Testis (tissue), 3 donors: ENCODE results near the gene GAB2. TPM values are rescaled to one million over a fixed set of nuclear protein-coding genes. Genes with fewer than 3 reads are reported as not detected.
A peak's percentile ranks its signal among the peaks of the same experiment; 100 is the strongest.

ENCODE experiments used
- DNase-seq: peaks from one replicate; pipeline ENCODE4 v3.0.0-alpha.2; 2019
- H3K27ac ChIP-seq, 2 donors: fragments of 200-600 bp; sonication (generic); one replicate each; pipeline ENCODE4 v1.5.1; 2019
- H3K27me3 ChIP-seq: fragments of 200-600 bp; sonication (generic); one replicate; pipeline ENCODE4 v1.5.1; 2019
- H3K36me3 ChIP-seq: fragments of 200-600 bp; sonication (generic); one replicate; pipeline ENCODE4 v1.5.1; 2017; ENCODE audit warnings: low read depth; ENCODE audit errors: missing control alignments
- H3K4me1 ChIP-seq: fragments of 200-600 bp; sonication (generic); one replicate; pipeline ENCODE4 v1.5.1; 2019
- H3K4me3 ChIP-seq, 2 donors: fragments of 200-600 bp; sonication (generic); one replicate each; pipeline ENCODE4 v1.5.1; 2017 to 2019
- H3K9me3 ChIP-seq: fragments of 200-600 bp; sonication (generic); one replicate; pipeline ENCODE4 v1.5.1; 2017
- CTCF ChIP-seq, 3 experiments: fragments of 450-650 bp in 2 of 3; fragments of 200-600 bp in 1 of 3; sonication (generic) in 1 of 3; IDR thresholded peaks; one replicate each; pipeline ENCODE4 v1.5.1; 2016 to 2019; ENCODE audit warnings: antibody characterized with exemption in 3 of 3, mild to moderate bottlenecking in 2 of 3, moderate library complexity in 1 of 3
- POLR2A ChIP-seq: fragments of 450-650 bp; IDR thresholded peaks from one replicate; pipeline ENCODE4 v1.6.1; 2017; ENCODE audit warnings: antibody characterized with exemption, mild to moderate bottlenecking, moderate library complexity
- WGBS, 2 donors: methylation state at CpG; one replicate each; pipeline ENCODE4 v1.1.5; 2018; 5-methylcytosine and 5-hydroxymethylcytosine counted together
- intact Hi-C: fragments of 100-400 bp; cut with DNase I; formaldehyde crosslinking; loops from one replicate; pipeline ENCODE4 v1.15.1; 2023; ENCODE audit warnings: low total_unique reads
- polyA plus RNA-seq: library from polyadenylated mRNA; stranded (reverse); fragments of 350-450 nt; fragmentation: Illumina TruSeq; extraction: RNeasy Lipid Tissue Mini Kit (QIAGEN cat#74804); gene quantifications from one replicate; pipeline ENCODE4 v1.2.3, GENCODE V29; 2014; ENCODE audit warnings: low read depth, low replicate concordance; ENCODE audit not compliant: insufficient read depth
- total RNA-seq, 2 donors: library from RNA; depleted of rRNA; stranded (reverse); fragments of >200 nt; gene quantifications; one replicate each; pipeline ENCODE4 v1.2.3, GENCODE V29; 2016

GAB2 gene
- total and polyA plus RNA-seq, 3 donors from 2014 or later, result 9.2 to 14.3 (median 10.9) TPM

GRCh38 chr11:78313898-78314297 is 103.7 kb downstream of the GAB2 start:
- no peak overlapping the region for H3K4me3 ChIP-seq
- intact Hi-C loops, result no loop called here
- WGBS, 2 donors, result 82 to 83% methylated on average over 2 of the region's 2 CpGs
- H3K9me3 ChIP-seq, result no peaks in the 10 kb centered on the region
- no peaks in the 10 kb centered on the region for H3K36me3 ChIP-seq
- H3K4me1 ChIP-seq, result peaks cover 11% of the 10 kb centered on the region
- no peak for TF ChIP-seq CTCF (IDR thresholded peaks at IDR 0.05)
- TF ChIP-seq POLR2A, result no peak
- H3K27me3 ChIP-seq, result no peaks in the 10 kb centered on the region
- H3K27ac ChIP-seq, result no peak overlapping the region
- no peak for DNase-seq

GRCh38 chr11:78313181-78313795 is 104.3 kb downstream of the GAB2 start:
- Histone ChIP-seq H3K4me1 (peaks cover 5% of the 10 kb centered on the region), H3K36me3 (no peaks in the 10 kb centered on the region), H3K9me3 (no peaks in the 10 kb centered on the region), H3K27me3 (no peaks in the 10 kb centered on the region), H3K27ac (no peak overlapping the region), H3K4me3 (no peak overlapping the region)
- intact Hi-C loops, result no loop called here
- 86 to 91% methylated on average over 2 of the region's 2 CpGs for WGBS, 2 donors
- TF ChIP-seq CTCF (IDR thresholded peaks at IDR 0.05) (no peak), POLR2A (no peak)
- DNase-seq, result no peak

GRCh38 chr11:78312712-78313111 is 104.9 kb downstream of the GAB2 start:
- H3K9me3 ChIP-seq, result no peaks in the 10 kb centered on the region
- TF ChIP-seq CTCF (IDR thresholded peaks at IDR 0.05) (no peak), POLR2A (no peak)
- WGBS, 2 donors, result 84 to 89% methylated on average over 4 of the region's 4 CpGs
- no peaks in the 10 kb centered on the region for H3K36me3 ChIP-seq
- intact Hi-C loops, result no loop called here
- no peak overlapping the region for H3K4me3 ChIP-seq
- H3K4me1 ChIP-seq, result peaks cover 4% of the 10 kb centered on the region
- no peaks in the 10 kb centered on the region for H3K27me3 ChIP-seq
- no peak overlapping the region for H3K27ac ChIP-seq
- DNase-seq, result no peak

GRCh38 chr11:78311702-78312371 is 105.8 kb downstream of the GAB2 start:
- Histone ChIP-seq H3K27me3 (no peaks in the 10 kb centered on the region), H3K36me3 (no peaks in the 10 kb centered on the region), H3K27ac (no peak overlapping the region), H3K4me3 (no peak overlapping the region), H3K9me3 (no peaks in the 10 kb centered on the region), H3K4me1 (peaks cover 4% of the 10 kb centered on the region)
- WGBS, 2 donors, result 84 to 92% methylated on average over 5 of the region's 5 CpGs
- no peak for DNase-seq
- intact Hi-C loops, result no loop called here
- no peak for TF ChIP-seq CTCF (IDR thresholded peaks at IDR 0.05)
- TF ChIP-seq POLR2A, result no peak

GRCh38 chr11:78310500-78310909 is 107.1 kb downstream of the GAB2 start:
- DNase-seq, result peak; percentile 67
- H3K36me3 ChIP-seq, result no peaks in the 10 kb centered on the region
- intact Hi-C loops, result no loop called here
- peak overlapping the region in 1 of 2 donors; percentile 38 for H3K27ac ChIP-seq
- no peaks in the 10 kb centered on the region for H3K9me3 ChIP-seq
- no peak overlapping the region for H3K4me3 ChIP-seq
- WGBS, 2 donors, result 17 to 28% methylated on average over 6 of the region's 6 CpGs
- H3K4me1 ChIP-seq, result peaks cover 7% of the 10 kb centered on the region
- TF ChIP-seq POLR2A (no peak), CTCF (IDR thresholded peaks at IDR 0.05) (no peak)
- H3K27me3 ChIP-seq, result no peaks in the 10 kb centered on the region
